IPS DF 4.7 (cell line): ENCODE measurements around the gene UBL4A.

Source experiments
- DNase-seq: peaks from one replicate; pipeline ENCODE4 v3.0.0-alpha.2; 2013; ENCODE audit warnings: low spot score; ENCODE audit errors: extremely low read depth

Gene UBL4A

DNA sequence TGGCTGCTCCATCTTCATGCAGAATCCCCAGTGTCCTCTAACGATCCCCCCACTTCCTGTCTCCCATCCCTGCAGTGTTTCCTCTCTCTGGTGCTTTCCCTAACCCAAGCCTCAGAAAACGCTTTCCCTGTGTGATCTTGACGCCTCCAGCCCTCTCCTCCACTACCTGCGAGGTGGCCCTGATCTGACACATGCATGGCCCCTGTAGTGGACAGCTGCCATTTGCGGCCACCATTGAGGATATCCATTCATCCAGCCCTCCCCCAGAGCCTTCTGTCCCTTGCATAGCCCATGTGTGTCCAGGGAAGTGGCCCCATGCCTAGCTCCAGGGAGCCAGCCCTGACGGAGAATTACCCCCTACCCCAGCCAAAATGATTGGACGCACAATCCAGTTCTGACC, 3.1 kb downstream of the UBL4A start:
- no peak for DNase-seq

DNA sequence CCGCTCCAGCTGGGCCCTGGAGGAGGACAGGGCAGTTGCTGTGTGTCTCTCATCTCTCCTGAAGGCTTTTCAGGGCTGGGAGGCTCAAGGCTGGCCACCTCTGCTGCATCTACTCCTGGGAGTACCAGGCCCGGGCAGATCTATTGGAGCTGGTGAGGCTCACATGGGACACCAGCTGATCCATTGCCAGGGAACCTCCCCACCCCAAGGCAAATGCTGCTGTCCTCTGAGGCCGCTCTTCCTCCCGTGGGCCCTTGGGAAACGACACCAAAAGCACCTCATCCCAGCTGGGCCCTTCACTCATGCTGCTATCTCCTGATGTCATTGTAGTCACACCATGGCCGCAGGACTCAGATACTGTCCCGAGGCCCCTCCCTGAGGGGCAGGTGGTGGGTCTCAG, 3.6 kb downstream of the UBL4A start:
- no peak for DNase-seq

DNA sequence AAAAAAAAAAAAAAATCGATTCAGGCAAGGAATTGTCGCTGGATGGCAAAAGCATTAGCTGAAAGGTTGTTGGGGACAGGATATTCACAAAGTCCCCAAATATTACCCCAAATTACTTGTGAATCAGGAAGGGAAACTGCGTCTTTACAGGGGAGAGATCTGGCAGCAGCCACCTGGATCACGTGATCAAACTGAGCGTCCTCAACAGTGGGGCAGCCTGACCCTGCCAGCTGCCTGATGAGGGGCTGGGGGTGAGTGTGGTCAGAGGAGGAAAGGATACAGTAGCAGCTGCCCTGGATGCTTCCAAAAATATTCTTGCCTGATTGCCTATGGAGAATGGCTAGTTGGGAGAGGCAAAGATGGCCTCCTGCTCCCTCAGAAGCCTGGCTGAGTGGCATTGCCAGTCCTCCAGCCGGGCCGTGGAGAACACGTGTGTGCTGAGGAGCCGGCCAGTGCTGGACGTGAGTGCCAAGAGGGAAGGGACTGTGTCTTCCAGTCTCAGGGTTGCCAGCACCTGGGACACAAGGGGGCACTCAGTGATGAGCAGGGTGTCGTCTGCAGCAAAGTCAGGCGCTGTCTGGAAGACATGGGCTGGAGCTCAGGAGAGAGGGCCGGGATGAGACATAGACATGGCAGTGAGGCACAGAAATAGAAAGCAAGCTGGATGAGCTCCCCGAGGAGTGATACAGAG, 4.4 kb downstream of the UBL4A start:
- no peak for DNase-seq

DNA sequence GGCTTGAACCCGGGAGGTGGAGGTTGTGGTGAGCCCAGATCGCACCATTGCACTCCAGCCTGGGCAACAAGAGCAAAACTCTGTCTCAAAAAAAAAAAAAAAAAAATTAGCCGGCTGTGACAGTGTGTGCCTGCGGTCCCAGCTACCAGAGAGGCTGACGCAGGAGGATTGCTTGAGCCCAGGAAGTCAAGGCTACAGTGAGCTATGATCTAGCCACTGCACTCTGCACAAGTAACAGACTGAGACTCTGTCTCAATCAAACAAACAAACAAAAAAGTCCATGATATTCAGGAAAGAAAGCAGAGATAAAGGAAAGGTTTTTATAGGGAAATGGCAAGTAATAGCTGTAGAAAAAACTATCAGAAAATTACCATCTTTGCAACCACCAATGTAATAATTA, 5.2 kb downstream of the UBL4A start:
- DNase-seq = no peak

DNA sequence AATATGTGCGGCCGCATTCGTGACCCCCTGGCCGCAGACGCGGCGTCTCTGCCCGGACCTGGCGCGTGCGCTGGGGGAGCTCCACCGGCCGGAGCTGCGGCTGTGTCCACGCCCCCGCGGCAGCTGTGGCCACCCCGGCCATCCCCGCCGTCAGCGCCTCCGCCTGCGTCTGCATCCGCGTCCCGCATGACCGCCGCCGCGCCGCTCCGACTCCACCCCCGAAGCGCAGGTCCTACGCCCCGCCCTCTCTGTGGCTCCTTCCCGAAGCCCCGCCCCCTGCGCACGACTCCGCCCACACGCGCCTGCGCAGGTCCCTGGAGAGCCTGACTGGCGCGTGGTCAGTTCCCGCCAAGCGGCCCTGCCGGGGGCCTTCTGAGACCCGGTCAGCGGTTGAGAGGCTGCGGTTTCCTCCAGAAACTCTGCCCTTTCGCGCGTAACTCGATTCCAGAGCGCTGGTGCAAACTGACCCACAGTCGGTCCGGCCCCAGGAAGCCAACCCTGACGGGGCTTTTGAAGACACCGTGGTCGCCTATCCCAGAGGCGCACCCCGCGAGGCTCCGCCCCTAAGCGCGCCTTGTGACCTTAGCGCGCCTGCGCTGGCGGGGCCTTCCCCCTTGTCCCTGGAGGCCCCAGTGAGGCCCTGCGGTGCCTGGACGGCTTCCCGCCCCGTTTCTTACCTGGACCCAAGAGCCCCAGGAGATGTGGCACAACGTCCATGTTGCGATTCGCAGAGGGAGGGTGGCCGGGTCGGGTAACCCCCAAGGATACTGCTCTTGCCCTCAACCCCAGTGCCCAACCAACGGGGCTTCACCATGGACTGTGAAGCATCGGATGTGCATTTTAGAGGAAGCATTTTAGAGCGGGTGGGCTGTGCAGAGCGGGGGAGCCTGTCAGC, 7.4 kb downstream of the UBL4A start, which contains the start of gene LAGE3:
LAGE3 (minus strand) TSS at position 554 of the 895 bp plus-strand sequence; CDS start at position 188, 366 bp downstream.
- no peak for DNase-seq

DNA sequence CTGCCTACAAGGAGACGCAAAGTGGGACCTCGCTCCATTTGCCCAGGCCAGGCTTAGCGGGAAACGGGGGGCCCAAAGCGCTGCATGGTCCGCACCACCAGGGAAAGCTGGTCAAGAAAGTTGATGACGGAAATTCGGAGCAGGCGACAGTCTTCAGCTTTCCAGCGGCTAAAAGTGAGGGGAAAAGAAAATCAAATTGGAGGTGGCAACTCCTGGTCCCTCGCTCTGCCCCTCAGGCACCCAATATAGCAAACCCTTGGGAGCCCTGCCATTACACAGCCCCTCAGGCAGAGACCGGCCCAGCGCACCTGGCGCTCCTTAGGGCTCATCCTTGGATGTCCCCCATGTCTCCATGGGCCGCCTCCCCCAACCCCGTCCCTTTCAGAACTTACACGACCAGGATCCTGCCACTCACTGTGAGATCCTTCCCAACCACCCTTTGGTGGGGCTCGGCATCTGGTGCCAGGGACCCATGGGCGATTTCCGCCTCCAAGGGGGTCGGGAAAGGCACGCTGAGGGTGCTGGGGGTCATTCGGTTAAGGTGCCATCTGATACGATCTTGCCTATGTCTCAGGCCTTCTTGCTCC, 8.4 kb downstream of the UBL4A start:
- DNase-seq = no peak

DNA sequence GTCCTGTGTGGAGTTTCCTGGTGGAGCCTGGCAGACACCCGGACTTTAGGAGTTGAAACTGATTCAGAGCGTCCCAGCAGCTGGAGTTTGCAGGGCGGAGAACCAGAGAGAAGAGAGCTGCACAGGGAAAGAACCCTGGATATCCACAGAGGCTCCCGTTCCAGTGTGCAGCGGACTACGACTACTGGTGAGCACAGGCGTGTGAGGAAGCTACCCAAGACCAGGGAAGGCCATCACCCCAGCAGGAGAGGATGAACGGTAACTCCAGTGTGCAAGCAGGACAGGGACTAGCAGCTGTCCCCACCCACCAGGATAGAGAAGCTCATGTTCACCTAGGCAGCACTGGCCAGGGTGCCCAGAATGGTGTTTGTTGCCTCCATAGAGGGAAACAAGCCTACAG, 9.6 kb downstream of the UBL4A start:
- DNase-seq = no peak

DNA sequence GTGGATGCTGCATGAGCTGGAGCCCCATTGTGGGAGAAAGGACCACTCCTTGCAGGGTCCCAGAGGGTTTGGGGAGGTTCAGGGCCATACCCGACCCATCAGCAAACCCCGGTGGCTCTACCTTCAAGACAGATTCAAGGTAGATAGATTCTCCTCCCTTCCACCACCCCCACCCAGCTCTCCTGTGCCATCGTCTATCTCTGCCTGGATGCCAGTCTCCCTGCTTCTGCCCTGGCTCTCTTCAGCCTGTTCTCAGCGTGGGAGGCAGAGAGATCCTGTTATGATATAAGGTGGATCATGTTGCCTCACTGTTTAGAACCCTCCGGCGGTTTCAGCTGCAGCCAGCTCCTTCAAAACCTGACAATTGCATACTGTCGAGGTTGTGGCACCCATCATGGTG, 12.7 kb downstream of the UBL4A start:
- DNase-seq = no peak

DNA sequence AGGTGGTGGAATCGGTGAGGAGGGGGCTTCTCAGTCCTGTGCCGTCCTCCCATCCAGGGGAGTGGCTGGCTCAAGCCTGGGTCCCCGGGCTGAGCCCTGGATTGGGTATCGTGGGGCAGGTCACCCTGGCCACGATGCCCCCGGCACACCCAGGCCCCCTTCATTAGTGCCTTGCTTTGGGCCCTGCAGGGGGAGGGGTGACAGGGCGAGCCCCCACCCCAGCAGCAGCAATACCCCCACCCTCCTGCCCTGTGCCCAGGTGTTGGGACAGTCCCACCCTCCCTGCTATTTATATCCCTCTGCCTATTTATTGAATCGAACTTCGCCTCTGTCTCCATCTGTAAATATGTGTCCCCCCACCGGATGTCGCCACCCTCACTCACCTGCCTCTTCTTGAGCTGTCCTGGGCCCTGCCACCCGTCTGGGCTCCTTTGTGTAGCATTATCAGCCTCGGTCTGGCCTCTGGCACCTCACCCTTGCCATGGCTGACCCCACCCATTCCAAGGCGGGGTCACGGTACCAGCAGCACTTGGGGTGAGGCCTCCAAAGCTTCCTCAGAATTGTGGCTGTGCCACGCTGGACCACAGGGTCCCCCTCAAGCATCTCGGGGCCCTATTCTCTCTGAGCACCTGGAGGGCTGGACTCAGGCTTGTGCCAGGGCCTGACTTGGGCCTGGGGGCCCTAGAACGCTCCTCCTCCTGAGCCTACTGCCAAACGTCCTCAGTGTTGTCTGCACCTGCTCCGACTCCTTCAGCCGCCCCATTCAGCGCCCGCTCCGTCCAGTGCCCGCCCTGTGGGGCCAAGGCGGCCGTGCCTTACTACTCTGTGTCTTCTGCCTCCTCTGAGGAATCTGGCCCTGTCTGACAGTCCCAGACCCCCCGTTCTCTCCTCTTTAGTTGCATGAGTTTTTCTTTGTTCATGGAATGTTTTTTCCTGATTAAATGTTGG, 13.5 kb downstream of the UBL4A start:
- no peak for DNase-seq

DNA sequence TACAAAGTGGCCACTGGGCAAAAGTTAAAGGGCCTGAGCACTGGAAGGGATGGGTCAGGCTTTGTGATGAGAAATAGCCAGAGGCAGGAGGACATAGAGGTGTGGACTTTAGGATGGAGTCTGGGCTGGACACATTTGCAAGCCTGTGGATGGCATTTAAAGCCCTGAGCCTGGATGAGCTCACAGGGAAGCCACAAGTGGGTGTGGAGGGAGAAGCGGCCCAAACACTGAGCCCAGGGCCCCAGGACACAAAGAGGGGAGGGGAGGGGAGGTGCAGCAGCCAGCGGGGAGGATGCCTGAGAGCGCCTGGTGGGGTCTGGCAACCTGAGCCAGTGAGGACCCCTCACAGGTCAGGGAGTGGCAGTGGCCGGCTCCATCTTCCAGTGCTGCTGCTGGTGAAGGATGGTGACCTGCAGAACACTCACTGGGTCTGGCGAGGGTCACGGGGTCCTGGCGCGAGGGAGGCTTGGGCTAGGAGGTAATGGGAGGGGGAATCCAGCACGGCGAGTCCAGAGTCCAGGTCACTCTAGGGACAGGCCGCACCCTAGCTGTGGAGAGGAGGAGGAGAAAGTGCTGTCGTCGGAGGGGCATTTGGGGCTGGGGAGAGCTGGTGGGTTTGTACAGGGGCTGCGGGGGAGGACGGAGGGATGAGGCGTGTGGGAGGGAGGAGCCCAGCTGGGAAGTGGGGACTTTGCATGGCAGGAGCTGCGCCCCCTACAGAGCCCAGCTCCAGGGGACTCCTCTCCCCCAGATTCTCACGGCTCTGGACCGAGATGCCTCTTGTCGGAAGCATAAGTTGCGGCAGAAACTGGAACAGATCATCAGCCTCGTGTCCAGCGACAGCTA, 14.4 kb downstream of the UBL4A start:
- no peak for DNase-seq

DNA sequence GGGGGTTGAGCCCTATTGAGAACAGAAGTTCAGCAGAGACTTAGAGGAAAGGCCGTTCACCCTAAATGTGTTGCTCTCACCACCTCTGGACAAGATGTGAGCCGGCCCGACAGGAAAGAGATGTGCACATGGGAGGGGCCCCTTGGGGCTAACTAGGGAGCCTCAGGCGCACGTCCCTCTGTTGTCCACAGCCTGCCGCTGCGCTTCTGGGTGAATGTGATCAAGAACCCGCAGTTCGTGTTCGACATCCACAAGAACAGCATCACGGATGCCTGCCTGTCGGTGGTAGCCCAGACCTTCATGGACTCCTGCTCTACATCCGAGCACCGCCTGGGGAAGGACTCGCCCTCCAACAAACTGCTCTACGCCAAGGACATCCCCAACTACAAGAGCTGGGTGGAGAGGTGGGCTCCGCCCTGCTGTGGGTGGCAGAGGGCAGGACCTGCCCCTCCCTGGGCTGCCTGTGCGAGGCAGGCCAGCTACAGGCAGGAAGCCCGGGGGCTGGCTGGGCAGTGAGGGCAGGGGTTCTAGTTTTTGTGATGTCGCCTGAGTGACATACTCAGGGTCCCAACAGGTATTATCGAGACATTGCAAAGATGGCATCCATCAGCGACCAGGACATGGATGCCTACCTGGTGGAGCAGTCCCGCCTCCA, 15.4 kb downstream of the UBL4A start:
- no peak for DNase-seq

DNA sequence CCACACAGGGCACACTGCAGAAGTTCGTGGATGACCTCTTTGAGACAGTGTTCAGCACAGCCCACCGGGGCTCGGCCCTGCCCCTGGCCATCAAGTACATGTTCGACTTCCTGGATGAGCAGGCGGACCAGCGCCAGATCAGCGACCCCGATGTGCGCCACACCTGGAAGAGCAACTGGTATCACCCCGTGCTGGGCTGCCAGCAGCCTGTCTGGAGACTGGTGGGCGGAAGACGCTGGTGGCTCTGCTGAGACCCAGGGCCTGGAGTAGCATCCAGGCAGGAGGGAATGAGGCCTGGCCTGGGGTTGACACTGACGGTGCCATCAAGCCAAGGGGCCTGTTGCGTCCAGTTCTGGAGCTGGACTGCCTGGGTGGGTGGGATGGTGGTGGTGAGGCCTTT, 16.0 kb downstream of the UBL4A start:
- DNase-seq = no peak

DNA sequence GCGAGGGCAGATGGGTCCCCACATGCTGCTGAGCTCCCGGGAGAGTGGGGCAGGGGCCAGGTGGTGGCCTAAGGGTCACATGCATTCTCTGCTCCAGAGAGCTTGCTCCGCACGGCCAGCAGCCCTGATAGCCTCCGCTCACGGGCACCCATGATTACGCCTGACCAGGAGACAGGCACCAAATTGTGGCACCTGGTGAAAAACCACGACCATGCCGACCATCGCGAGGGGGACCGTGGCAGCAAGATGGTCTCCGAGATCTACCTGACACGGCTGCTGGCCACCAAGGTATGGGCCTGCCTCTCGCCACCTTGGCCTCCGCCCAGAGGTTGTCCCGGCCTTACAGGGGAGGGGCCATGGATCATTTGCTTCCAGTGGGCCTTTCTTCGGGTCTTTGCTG, 16.5 kb downstream of the UBL4A start:
- no peak for DNase-seq

DNA sequence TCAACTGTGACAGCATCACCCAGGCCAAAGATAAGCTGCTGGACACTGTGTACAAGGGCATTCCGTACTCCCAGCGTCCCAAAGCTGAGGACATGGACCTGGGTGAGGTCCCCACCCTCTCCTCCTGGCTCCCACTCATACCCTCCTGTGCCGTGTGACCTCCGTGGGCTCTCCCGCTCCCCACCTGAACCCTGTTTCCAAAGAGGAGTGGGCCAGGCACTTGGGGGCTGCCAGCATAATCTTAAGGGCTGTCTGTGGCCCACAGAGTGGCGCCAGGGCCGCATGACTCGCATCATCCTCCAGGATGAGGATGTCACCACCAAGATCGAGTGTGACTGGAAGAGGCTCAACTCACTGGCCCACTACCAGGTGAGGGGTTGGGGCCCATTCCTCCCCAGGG, 17.3 kb downstream of the UBL4A start:
- no peak for DNase-seq

DNA sequence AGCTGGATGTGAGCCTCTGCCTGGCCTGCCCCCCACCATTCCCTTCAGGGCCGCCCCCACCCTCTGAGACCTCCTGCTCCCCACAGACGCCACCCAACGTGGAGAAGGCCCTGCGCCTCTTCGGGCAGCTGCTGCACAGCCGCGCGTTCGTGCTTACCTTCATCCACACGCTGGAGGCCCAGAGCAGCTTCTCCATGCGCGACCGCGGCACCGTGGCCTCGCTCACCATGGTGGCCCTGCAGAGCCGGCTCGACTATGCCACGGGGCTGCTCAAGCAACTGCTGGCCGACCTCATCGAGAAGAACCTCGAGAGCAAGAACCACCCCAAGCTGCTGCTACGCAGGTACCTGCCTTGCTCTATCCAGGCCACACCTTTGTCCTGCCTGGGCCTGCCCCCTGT, 18.2 kb downstream of the UBL4A start:
- no peak for DNase-seq

DNA sequence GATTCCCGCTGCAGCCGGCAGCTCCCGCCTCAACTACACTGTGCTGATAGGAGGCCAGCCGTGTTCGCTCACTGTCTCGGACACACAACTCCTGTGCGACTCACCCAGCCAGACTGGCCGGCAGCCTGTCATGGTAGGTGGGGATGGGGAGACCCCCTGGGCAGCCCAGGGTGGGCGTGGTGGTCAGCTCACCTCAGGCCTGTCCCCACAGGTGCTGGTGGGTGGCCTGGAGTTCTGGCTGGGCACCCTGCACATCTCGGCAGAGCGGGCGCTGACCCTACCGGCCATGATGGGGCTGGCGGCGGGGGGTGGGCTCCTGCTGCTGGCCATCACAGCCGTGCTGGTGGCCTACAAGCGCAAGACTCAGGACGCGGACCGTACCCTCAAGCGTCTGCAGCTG, 18.9 kb downstream of the UBL4A start:
- no peak for DNase-seq

DNA sequence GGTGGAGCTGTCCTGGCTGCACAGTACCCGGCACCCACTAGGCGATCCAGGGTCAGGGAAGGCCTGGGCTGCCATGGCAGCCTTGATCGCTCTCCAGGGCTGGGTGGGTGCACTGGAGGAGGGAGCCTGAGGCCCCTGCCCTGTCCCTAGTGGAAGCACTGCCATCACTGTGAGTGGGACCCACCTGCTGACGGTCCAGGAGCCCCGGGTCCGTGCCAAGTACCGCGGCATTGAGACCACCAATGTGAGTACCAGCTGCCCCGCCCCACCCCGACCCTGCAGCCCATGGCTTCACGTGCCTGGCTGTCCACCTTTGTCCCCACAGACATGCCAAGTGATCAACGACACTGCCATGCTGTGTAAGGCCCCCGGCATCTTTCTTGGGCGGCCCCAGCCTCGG, 19.5 kb downstream of the UBL4A start:
- DNase-seq = no peak

DNA sequence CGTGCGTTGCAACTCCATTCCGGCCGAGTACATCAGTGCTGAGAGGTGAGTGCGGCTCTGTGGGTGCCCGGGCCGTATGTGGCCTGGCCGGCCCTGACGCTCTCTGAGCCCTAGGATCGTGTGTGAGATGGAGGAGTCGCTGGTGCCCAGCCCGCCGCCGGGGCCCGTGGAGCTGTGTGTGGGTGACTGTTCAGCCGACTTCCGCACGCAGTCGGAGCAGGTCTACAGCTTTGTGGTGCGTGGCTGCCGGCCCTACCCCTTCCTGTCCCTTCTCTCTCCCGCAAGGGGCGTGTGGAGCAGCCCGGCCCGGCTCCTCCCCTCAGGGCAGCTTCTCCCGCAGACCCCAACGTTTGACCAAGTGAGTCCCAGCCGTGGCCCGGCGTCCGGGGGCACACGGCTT, 20.4 kb downstream of the UBL4A start:
- DNase-seq = no peak

DNA sequence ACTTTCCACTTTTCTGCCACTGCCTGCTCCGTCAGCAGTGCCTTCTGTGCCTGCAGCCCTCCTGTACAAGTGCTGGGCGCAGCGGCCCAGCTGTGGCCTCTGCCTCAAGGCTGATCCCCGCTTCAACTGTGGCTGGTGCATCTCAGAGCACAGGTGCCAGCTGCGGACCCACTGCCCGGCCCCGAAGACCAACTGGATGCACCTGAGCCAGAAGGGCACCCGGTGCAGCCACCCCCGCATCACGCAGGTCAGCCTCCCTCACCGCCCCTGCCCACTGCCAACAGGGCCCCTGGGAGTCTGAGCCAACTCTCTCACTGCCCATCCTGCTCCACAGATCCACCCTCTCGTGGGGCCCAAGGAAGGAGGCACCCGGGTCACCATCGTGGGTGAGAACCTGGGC, 20.8 kb downstream of the UBL4A start:
- no peak for DNase-seq

DNA sequence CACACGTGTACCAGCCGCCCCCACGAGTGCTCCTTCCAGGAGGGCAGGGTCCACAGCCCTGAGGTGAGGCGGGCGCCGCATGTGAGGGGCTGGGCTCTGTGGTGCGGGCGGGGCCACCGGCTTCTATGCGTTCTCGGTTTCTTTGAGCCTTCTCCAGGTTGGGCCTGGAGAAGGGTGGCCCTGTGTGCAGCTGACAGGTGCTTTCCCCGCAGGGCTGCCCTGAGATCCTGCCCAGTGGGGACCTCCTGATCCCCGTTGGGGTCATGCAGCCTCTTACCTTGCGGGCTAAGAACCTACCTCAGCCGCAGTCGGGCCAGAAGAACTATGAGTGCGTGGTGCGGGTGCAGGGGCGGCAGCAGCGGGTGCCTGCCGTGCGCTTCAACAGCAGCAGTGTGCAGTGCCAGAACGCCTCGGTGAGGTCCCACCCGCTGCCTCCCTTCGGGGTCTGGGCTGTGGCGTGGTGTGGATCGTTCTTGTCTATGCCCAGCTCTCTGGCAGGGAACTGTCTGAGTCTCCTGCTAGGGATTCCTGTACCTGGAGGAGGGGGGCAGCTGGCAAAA, 21.5 kb downstream of the UBL4A start:
- DNase-seq = no peak
